H9 (cell line): ENCODE results near the gene SHTN1. TPM values are rescaled to one million over a fixed set of nuclear protein-coding genes. Genes with fewer than 3 reads are reported as not detected.

Source experiments
- DNase-seq: peaks from one replicate; pipeline ENCODE4 v3.0.0-alpha.2; 2017
- H2AFZ ChIP-seq: one replicate; pipeline ENCODE4 v1.6.1; 2013; ENCODE audit warnings: mild to moderate bottlenecking, low read length, control low read depth, moderate library complexity
- H2AK5ac ChIP-seq: 2 replicates; pipeline ENCODE4 v1.6.1; 2013; ENCODE audit warnings: low read length, control low read depth, mixed read lengths; ENCODE audit not compliant: insufficient read length
- H2BK120ac ChIP-seq: one replicate; pipeline ENCODE4 v1.6.1; 2013; ENCODE audit warnings: low read depth, mild to moderate bottlenecking, low read length, control low read depth, inconsistent platforms; ENCODE audit not compliant: poor library complexity, severe bottlenecking
- H2BK12ac ChIP-seq: 2 replicates; pipeline ENCODE4 v1.6.1; 2013; ENCODE audit warnings: low read length, control low read depth, mixed read lengths, low read depth; ENCODE audit not compliant: insufficient read length
- H2BK15ac ChIP-seq: 2 replicates; pipeline ENCODE4 v1.6.1; 2013; ENCODE audit warnings: low read depth, low read length, control low read depth
- H2BK20ac ChIP-seq: one replicate; pipeline ENCODE4 v1.6.1; 2013; ENCODE audit warnings: low read depth, mild to moderate bottlenecking, low read length, control low read depth, inconsistent platforms; ENCODE audit not compliant: poor library complexity, severe bottlenecking
- H2BK5ac ChIP-seq: 2 replicates; pipeline ENCODE4 v1.6.1; 2013; ENCODE audit warnings: low read length, control low read depth, mixed read lengths; ENCODE audit not compliant: insufficient read length
- H3K14ac ChIP-seq: 2 replicates; pipeline ENCODE4 v1.6.1; 2013; ENCODE audit warnings: low read length, control low read depth; ENCODE audit not compliant: insufficient read depth
- H3K18ac ChIP-seq: 2 replicates; pipeline ENCODE4 v1.6.1; 2013; ENCODE audit warnings: low read depth, mild to moderate bottlenecking, mixed read lengths, low read length, control low read depth; ENCODE audit not compliant: insufficient read length
- H3K23ac ChIP-seq: 2 replicates; pipeline ENCODE4 v1.6.1; 2013; ENCODE audit warnings: low read length, control low read depth, mixed read lengths, low read depth; ENCODE audit not compliant: insufficient read length
- H3K23me2 ChIP-seq: 2 replicates; pipeline ENCODE4 v1.6.1; 2013; ENCODE audit warnings: low read depth, mild to moderate bottlenecking, mixed read lengths, low read length, control low read depth; ENCODE audit not compliant: insufficient read length, poor library complexity, severe bottlenecking
- H3K27ac ChIP-seq: 2 replicates; pipeline ENCODE4 v1.5.1; 2013; ENCODE audit warnings: low read length, control low read depth, mixed read lengths, low read depth; ENCODE audit not compliant: insufficient read length
- H3K27me3 ChIP-seq: 2 replicates; pipeline ENCODE4 v1.6.1; 2013; ENCODE audit warnings: low read length, control low read depth, inconsistent platforms; ENCODE audit not compliant: insufficient read depth
- H3K4ac ChIP-seq: 2 replicates; pipeline ENCODE4 v1.6.1; 2013; ENCODE audit warnings: low read depth, mild to moderate bottlenecking, control low read depth, inconsistent platforms, low read length, moderate library complexity
- H3K4me1 ChIP-seq: 2 replicates; pipeline ENCODE4 v1.6.1; 2013; ENCODE audit warnings: low read length, control low read depth, inconsistent platforms; ENCODE audit not compliant: insufficient read depth
- H3K4me2 ChIP-seq: 2 replicates; pipeline ENCODE4 v1.6.1; 2013; ENCODE audit warnings: low read length, control low read depth, mixed read lengths; ENCODE audit not compliant: insufficient read length, insufficient read depth
- H3K56ac ChIP-seq: 2 replicates; pipeline ENCODE4 v1.6.1; 2013; ENCODE audit warnings: low read depth, mild to moderate bottlenecking, mixed read lengths, low read length, control low read depth; ENCODE audit not compliant: insufficient read length
- H3K79me1 ChIP-seq: 2 replicates; pipeline ENCODE4 v1.6.1; 2013; ENCODE audit warnings: low read depth, mild to moderate bottlenecking, moderate library complexity, low read length, control low read depth, inconsistent platforms; ENCODE audit not compliant: insufficient read depth, poor library complexity, severe bottlenecking
- H3K79me2 ChIP-seq: 2 replicates; pipeline ENCODE4 v1.6.1; 2013; ENCODE audit warnings: low read length, control low read depth, inconsistent platforms; ENCODE audit not compliant: insufficient read depth
- H3K9ac ChIP-seq: 2 replicates; pipeline ENCODE4 v1.6.1; 2013; ENCODE audit warnings: low read length, control low read depth, mixed read lengths; ENCODE audit not compliant: insufficient read length; ENCODE audit errors: extremely low read depth
- H3K9me3 ChIP-seq: one replicate; pipeline ENCODE4 v1.6.1; 2013; ENCODE audit warnings: low read depth, low read length, inconsistent platforms; ENCODE audit not compliant: control insufficient read depth
- H3T11ph ChIP-seq: one replicate; pipeline ENCODE4 v1.6.1; 2013; ENCODE audit warnings: mild to moderate bottlenecking, low read length, control low read depth, inconsistent platforms
- H4K20me1 ChIP-seq: one replicate; pipeline ENCODE4 v1.6.1; 2013; ENCODE audit not compliant: control insufficient read depth, insufficient read length, insufficient read depth
- H4K5ac ChIP-seq: 2 replicates; pipeline ENCODE4 v1.6.1; 2013; ENCODE audit warnings: low read depth, mild to moderate bottlenecking, mixed read lengths, low read length, control low read depth; ENCODE audit not compliant: insufficient read length
- H4K8ac ChIP-seq: replicated peaks from 2 replicates; pipeline ENCODE4 v1.6.1; 2013; ENCODE audit warnings: low read length, control low read depth, mixed read lengths, low read depth; ENCODE audit not compliant: insufficient read length
- H4K91ac ChIP-seq: 2 replicates; pipeline ENCODE4 v1.6.1; 2013; ENCODE audit warnings: low read depth, mild to moderate bottlenecking, moderate library complexity, mixed read lengths, low read length, control low read depth; ENCODE audit not compliant: insufficient read length
- H3K27ac Mint-ChIP-seq, 3 experiments: 2 replicates in 2 of 3; 3 replicates in 1 of 3; pipeline ENCODE4 v1.8.0; 2020 to 2021; ENCODE audit warnings: mixed read lengths in 3 of 3, mild to moderate bottlenecking in 1 of 3, moderate library complexity in 1 of 3
- H3K27me3 Mint-ChIP-seq: 2 replicates; pipeline ENCODE4 v1.8.0; 2021; ENCODE audit warnings: low read depth, mild to moderate bottlenecking, moderate library complexity, mixed read lengths
- H3K36me3 Mint-ChIP-seq, 3 experiments: 2 replicates in 2 of 3; 3 replicates in 1 of 3; pipeline ENCODE4 v1.8.0; 2020 to 2021; ENCODE audit warnings: low read depth in 3 of 3, mixed read lengths in 3 of 3; ENCODE audit not compliant: insufficient read depth in 1 of 3
- H3K4me1 Mint-ChIP-seq, 2 experiments: 2 replicates each; pipeline ENCODE4 v1.8.0; 2020; ENCODE audit warnings: mixed read lengths in 2 of 2
- H3K4me3 Mint-ChIP-seq, 2 experiments: 2 replicates in 1 of 2; 3 replicates in 1 of 2; pipeline ENCODE4 v1.8.0; 2020 to 2021; ENCODE audit warnings: mild to moderate bottlenecking in 2 of 2, mixed read lengths in 2 of 2, moderate library complexity in 1 of 2
- H3K9me3 Mint-ChIP-seq, 2 experiments: 2 replicates in 1 of 2; 3 replicates in 1 of 2; pipeline ENCODE4 v1.8.0; 2020; ENCODE audit warnings: mild to moderate bottlenecking in 2 of 2, mixed read lengths in 2 of 2, moderate library complexity in 1 of 2
- CTCF ChIP-seq: fragments of 200-600 bp; sonication (generic); conservative IDR thresholded peaks from 3 replicates; pipeline ENCODE4 v1.8.0; 2021; ENCODE audit warnings: antibody characterized with exemption, mild to moderate bottlenecking
- WGBS: extraction: QIAGEN DNeasy Blood & Tissue Kit; methylation state at CpG from one replicate; pipeline ENCODE4 v1.1.7; 2013; ENCODE audit warnings: missing lambda C conversion rate, low lambda C conversion rate, mixed read lengths; ENCODE audit not compliant: insufficient read length; ENCODE audit errors: extremely low coverage; 5-methylcytosine and 5-hydroxymethylcytosine counted together
- total RNA-seq: library from RNA; stranded (reverse); gene quantifications from 2 replicates; pipeline ENCODE4 v1.2.1, GENCODE V29; 2021

The SHTN1 gene
- total RNA-seq, 1 experiment from 2014 or later = 22.1 TPM

GRCh38 chr10:116980041-116980440 lies 24.9 kb downstream of the SHTN1 start:
- H3K36me3 Mint-ChIP-seq = 0 out of 7 replicates have a peak, but pooled peaks cover 0 to 2% (median 0%) of the 10 kb centered on the region in 3 experiments
- H3K4me1 ChIP-seq = peaks cover 2% of the 10 kb centered on the region; the same call in 1 of the 2 replicates
- no CpG with 5 or more reads among the region's 3 CpGs for WGBS
- H3K4me2 ChIP-seq = no peak overlapping the region
- no peaks in the 10 kb centered on the region for H3K9me3 Mint-ChIP-seq
- H3K23me2 ChIP-seq = no peaks in the 10 kb centered on the region
- peak overlapping the region in 1 of 3 experiments; percentile 97; a peak in 2 of 7 replicates for H3K27ac Mint-ChIP-seq
- H3K4me1 Mint-ChIP-seq = peaks cover 38 to 40% of the 10 kb centered on the region in 2 experiments
- no peak overlapping the region for H3K9ac ChIP-seq
- no peak for DNase-seq
- H4K8ac ChIP-seq = no peak overlapping the region
- no peak overlapping the region for H4K91ac ChIP-seq
- TF ChIP-seq CTCF = no peak
- H3K79me2 ChIP-seq = no peaks in the 10 kb centered on the region
- H2BK15ac ChIP-seq = no peak overlapping the region
- no peaks in the 10 kb centered on the region for H3K27me3 ChIP-seq
- H3K14ac ChIP-seq = no peak overlapping the region
- no peaks in the 10 kb centered on the region for H3K9me3 ChIP-seq
- H2AFZ ChIP-seq = no peak overlapping the region
- H3K27ac ChIP-seq = no peak overlapping the region
- no peaks in the 10 kb centered on the region for H4K20me1 ChIP-seq
- H3K79me1 ChIP-seq = peaks cover 3% of the 10 kb centered on the region
- no peak overlapping the region for H2BK5ac ChIP-seq
- no peak overlapping the region for H3K4me3 Mint-ChIP-seq
- H2AK5ac ChIP-seq = no peak overlapping the region
- H3K56ac ChIP-seq = no peak overlapping the region
- no peak overlapping the region for H2BK120ac ChIP-seq
- no peak overlapping the region for H3K4ac ChIP-seq
- H3K23ac ChIP-seq = no peak overlapping the region
- H3T11ph ChIP-seq = no peak overlapping the region
- H2BK12ac ChIP-seq = no peak overlapping the region
- H2BK20ac ChIP-seq = no peak overlapping the region
- no peak overlapping the region for H4K5ac ChIP-seq
- no peaks in the 10 kb centered on the region for H3K27me3 Mint-ChIP-seq
- H3K18ac ChIP-seq = no peak overlapping the region
